ENCODE data around the gene TMTC2.
"Not testable (repeated sequence)": the region's sequence is repeated elsewhere in the genome, so short reads cannot be mapped to it uniquely, and the experiment has no call there.

The TMTC2 gene

DNA sequence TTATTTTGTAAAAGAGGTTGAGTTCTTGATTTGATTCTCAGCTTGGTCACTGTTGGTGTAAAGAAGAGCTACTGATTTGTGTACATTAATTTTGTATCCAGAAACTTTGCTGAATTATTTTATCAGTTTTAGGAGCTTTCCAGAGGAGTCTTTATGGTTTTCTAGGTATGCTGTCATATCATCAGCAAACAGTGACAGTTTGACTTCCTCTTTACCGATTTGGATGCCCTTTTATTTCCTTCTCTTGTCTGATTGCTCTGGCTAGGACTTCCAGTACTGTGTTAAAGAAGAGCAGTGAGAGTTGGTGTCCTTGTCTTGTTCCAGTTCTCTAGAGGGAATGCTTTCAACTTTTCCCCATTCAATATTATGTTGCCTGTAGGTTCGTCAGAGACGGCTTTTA lies 431.2 kb downstream of the TMTC2 start:
- H3K27me3 Mint-ChIP-seq, H3K4me3 Mint-ChIP-seq, H3K36me3 Mint-ChIP-seq, H3K9me3 Mint-ChIP-seq, H3K4me1 Mint-ChIP-seq, H3K27ac Mint-ChIP-seq: not testable (repeated sequence)

DNA sequence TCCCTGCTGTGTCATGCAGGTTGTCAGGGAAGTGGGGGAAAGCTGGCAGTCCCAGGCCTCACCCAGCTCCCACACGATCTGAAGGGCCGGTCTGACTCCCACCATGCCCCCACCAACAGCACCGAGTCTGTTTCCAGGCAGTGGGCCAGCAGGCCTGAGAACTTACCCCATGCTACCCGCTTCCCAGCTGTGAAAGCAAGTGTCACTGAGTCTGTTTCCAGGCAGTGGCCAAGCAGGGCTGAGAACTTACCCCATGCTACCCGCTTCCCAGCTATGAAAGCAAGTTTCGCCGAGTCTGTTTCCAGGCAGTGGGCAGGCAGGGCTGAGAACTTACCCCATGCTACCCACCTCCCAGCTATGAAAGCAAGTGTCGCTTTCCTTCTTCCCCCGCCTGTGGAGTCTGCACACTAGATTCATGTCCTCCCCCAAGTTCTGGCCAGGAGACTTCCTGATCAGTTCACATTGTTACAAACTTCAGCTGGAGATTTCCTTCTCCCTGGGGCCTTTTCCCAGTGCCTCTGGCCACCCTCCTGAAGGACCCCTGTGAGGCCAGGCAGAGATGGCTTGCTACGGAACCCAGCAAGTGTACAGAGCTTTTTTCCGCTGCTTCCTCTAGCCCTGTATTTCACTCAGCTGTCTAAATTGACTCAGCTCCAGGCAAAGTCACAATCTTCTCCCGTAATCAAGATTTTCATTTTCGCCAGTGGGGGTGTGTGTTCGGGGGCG lies 435.4 kb downstream of the TMTC2 start:
- Mint-ChIP-seq H3K27ac (no peak overlapping the region), H3K4me1 (no peaks in the 10 kb centered on the region), H3K4me3 (no peak overlapping the region), H3K36me3 (no peaks in the 10 kb centered on the region), H3K27me3 (no peaks in the 10 kb centered on the region), H3K9me3 (no peaks in the 10 kb centered on the region)

DNA sequence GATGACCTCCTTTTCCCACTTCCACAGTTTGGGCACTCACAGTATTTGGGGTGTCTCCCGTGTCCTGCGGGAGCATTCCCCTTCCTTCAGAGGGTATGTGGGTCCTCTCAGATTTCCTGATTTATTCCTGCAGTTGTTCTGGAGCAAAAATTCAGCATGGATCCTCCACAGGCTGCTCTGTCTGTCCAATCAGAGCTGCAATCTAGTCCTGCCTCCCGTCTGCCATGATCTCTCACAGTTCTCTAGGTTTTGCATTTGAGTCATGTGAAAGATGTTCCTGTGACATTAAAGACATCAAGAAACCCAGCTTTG lies 435.9 kb downstream of the TMTC2 start:
- no peaks in the 10 kb centered on the region for H3K36me3 Mint-ChIP-seq
- no peaks in the 10 kb centered on the region for H3K27me3 Mint-ChIP-seq
- no peak overlapping the region for H3K27ac Mint-ChIP-seq
- no peak overlapping the region for H3K4me3 Mint-ChIP-seq
- H3K4me1 Mint-ChIP-seq: no peaks in the 10 kb centered on the region
- no peaks in the 10 kb centered on the region for H3K9me3 Mint-ChIP-seq

DNA sequence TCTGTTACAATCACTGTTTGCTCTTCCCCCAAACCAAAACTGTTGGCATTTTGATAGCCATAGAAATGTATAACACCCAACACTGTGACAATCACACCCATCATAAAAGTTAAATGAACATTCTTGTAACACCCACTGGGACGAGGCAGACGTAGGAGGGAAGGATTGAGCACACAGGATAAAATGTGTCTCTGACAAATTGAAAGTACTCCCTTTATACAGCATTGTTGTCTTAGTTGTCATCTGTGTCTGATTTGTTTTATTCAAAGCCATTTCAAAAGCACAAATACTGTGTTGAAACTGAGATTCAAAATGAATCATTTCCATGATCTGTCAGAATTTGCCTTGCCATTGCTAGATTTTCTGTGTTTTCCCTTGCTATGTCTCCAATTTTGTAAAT lies 436.3 kb downstream of the TMTC2 start:
- Mint-ChIP-seq H3K36me3 (no peaks in the 10 kb centered on the region), H3K4me3 (no peak overlapping the region), H3K4me1 (no peaks in the 10 kb centered on the region), H3K27ac (no peak overlapping the region), H3K9me3 (no peaks in the 10 kb centered on the region), H3K27me3 (no peaks in the 10 kb centered on the region)

DNA sequence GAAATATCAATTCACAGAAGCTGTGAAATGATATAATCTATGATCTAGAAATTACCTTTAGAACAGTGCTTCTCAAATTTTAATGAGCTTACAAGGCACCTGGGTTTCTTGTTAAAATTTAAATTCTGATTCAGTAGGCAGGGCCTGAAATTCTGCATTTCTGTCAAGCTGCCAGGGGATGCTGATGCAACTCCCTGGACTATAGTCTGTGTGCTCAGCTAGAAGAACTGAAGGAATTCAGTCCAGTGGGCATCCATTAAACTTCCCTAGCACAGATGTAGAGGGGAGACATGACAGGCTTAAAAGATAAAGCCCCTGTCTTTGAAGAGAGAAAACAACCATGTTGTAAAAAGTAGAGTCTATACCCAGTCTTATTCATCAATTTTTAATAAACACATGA lies 441.8 kb downstream of the TMTC2 start:
- no peak overlapping the region for H3K27ac Mint-ChIP-seq
- no peaks in the 10 kb centered on the region for H3K36me3 Mint-ChIP-seq
- no peaks in the 10 kb centered on the region for H3K27me3 Mint-ChIP-seq
- no peak overlapping the region for H3K4me3 Mint-ChIP-seq
- H3K9me3 Mint-ChIP-seq: no peaks in the 10 kb centered on the region
- no peaks in the 10 kb centered on the region for H3K4me1 Mint-ChIP-seq

DNA sequence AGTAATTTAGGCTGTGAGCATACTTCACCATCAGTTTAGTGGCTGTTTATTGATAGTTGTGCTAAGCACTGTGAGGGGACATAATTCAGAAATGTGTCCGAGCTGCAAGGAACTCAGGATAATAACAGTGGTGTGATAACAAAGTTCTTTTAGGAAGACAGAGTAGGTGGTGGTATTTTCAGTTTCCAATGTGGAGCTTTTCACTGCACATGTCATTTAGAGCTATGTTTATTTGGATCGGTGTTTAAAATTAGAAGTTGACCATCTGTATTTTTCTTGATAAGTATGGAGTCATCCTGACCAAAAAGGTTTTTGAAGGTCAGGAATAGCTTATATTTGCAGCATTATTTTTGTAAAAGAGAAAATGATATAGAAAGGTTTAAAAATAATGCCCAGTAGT lies 443.5 kb downstream of the TMTC2 start:
- Mint-ChIP-seq H3K27ac (no peak overlapping the region), H3K4me1 (no peaks in the 10 kb centered on the region), H3K9me3 (no peaks in the 10 kb centered on the region), H3K36me3 (no peaks in the 10 kb centered on the region), H3K4me3 (no peak overlapping the region), H3K27me3 (no peaks in the 10 kb centered on the region)

DNA sequence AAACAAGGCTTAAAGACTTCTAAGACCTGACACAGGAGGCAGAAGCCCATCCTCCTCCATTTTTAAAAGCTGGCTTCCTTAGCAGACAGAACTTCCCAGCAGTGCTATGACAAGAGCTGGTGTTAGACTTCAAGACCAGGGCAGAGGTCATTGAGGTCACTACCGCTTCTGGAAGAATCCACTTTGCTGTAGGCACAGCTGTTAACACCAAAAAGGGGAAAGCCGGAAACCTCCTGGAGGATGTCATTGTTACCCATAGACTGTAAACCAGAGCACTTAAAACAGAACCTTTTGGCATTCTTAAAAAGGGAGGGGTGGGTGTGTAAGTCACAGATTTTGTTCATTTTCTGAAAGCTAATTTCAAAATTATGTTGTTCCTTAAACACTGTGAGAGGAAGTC lies 445.7 kb downstream of the TMTC2 start:
- H3K27ac Mint-ChIP-seq: no peak overlapping the region
- no peaks in the 10 kb centered on the region for H3K36me3 Mint-ChIP-seq
- H3K27me3 Mint-ChIP-seq: no peaks in the 10 kb centered on the region
- H3K4me1 Mint-ChIP-seq: no peaks in the 10 kb centered on the region
- no peaks in the 10 kb centered on the region for H3K9me3 Mint-ChIP-seq
- no peak overlapping the region for H3K4me3 Mint-ChIP-seq

DNA sequence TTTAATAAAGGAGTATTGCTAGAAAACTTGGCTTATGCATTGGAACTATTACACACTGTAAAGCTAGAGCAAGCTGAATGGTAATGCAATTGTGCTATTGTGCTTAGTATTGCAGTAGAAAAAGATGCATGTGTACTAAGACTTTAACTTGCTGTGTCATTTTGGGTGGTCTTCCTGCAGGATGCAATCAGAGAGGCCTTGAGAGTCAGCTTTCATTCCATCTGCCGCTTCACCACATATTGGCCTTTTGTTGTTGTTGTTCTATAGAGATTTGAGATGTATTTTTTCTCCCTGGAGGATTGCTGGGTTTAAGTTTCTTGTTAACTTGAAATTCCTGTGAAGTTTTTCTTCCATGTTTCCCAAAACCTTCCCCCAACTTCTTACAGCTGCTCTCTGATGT lies 449.7 kb downstream of the TMTC2 start:
- Mint-ChIP-seq H3K27me3 (no peaks in the 10 kb centered on the region), H3K36me3 (no peaks in the 10 kb centered on the region), H3K4me3 (no peak overlapping the region), H3K9me3 (peaks cover 4% of the 10 kb centered on the region), H3K27ac (no peak overlapping the region), H3K4me1 (no peaks in the 10 kb centered on the region)

DNA sequence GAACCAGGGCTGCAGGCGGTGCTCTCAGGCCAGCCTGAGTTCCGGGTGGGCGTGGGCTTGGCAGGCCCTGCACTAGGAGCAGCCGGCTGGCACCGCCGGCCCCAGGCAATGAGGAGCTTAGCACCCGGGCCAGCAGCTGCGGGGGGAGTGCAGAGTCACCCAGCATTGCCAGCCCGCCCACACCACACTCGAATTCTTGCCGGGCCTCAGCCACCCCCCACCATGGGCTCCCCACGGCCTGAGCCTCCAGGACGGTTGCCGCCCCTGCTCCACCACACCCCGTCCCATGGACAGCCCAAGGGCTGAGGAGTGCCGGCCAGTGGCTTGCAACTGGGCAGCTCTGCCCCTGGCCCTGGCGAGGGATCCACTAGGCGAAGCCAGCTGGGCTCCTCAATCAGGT lies 453.4 kb downstream of the TMTC2 start:
- H3K27ac Mint-ChIP-seq: no peak overlapping the region
- no peaks in the 10 kb centered on the region for H3K36me3 Mint-ChIP-seq
- peaks cover 4% of the 10 kb centered on the region for H3K9me3 Mint-ChIP-seq
- H3K27me3 Mint-ChIP-seq: no peaks in the 10 kb centered on the region
- no peak overlapping the region for H3K4me3 Mint-ChIP-seq
- no peaks in the 10 kb centered on the region for H3K4me1 Mint-ChIP-seq

DNA sequence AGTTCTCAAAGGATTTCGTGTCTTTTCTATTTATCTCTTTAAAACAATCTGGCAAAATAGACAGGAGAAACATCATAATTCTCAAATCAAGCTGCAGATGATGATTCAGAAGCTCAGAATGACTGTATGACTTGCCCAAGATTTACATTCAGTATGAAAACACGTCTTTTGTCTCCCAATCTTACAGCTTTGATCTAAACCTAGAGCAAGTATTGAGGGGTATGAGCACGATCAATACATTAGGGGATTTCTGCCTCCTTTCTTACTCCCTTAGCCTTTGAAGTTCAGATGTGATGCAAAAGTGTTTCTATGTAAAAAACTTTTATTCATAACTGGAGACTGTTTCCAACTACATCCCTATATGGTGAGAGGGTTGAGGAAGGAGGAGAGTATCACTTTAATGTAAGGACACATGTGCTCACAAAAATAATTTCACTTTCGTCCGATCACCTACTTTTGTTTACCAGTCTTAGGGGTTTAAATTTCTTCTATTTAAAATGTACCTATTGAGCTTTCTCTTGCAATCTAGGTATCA lies 454.8 kb downstream of the TMTC2 start:
- H3K36me3 Mint-ChIP-seq: no peaks in the 10 kb centered on the region
- H3K27ac Mint-ChIP-seq: no peak overlapping the region
- H3K9me3 Mint-ChIP-seq: peaks cover 4% of the 10 kb centered on the region
- H3K4me1 Mint-ChIP-seq: no peaks in the 10 kb centered on the region
- no peaks in the 10 kb centered on the region for H3K27me3 Mint-ChIP-seq
- H3K4me3 Mint-ChIP-seq: no peak overlapping the region

DNA sequence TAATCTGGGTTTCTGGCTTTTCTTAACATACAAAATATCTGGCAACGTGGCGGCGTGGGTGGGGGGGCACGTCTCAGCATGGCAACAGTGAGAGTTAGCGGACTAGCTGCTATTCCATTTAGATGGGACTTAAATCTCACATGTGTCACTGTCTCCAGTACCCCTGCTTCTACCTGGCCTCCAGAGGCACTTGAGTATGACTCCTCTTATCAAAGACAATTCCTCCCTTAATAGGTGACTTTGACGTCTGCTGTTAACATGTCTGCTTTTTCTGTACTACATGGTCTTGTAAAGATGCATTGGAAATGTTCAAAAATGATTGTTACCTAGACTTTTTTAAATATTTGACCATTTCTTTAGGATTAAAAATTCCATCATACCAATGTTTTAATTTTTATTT lies 456.2 kb downstream of the TMTC2 start:
- H3K4me3 Mint-ChIP-seq: no peak overlapping the region
- H3K27ac Mint-ChIP-seq: no peak overlapping the region
- peaks cover 4% of the 10 kb centered on the region for H3K9me3 Mint-ChIP-seq
- H3K36me3 Mint-ChIP-seq: no peaks in the 10 kb centered on the region
- no peaks in the 10 kb centered on the region for H3K4me1 Mint-ChIP-seq
- H3K27me3 Mint-ChIP-seq: no peaks in the 10 kb centered on the region

DNA sequence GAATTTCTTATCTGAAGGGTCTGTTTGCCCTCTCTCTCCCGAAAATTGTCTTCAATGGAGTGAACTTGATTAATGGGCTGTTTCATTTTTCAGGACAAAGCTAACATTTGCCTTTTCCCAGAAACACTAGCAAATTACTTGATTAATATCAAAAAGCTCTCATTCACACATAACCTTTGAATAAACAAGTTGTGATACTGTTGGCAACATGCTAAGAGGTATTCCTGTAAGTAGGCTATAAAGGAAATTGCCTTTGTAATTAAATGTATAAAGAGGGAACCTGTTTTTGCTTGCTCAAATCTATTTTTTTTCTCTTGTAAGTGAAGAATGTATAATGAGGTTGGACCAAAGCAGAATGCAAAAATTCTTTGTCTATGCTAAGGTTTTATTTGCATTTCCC lies 457.2 kb downstream of the TMTC2 start:
- peaks cover 4% of the 10 kb centered on the region for H3K9me3 Mint-ChIP-seq
- no peaks in the 10 kb centered on the region for H3K36me3 Mint-ChIP-seq

DNA sequence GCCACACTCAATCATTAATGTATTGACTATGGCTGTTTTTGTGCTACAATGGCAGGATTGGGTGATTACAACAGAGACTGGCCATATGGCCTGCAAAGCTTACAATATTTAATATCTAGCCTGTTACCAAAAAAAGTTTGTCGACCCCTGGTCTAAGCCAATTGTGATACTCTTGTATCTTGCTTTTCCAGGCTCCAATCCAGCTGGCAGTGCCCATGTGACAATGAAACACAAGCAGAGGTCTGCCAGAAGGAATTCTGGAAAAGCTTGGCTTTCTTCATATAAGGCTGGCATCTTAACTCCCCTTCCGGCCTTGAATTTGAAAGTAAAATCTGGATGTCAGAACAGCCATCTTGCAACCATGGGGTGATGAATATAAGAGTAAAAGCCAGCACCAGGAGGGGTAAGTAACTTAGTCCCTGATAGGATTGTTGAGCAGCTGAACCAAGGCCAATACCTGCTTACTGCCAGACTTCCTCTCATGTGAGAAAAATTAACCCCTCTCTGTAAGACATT lies 458.7 kb downstream of the TMTC2 start:
- Mint-ChIP-seq H3K27me3 (no peaks in the 10 kb centered on the region), H3K4me1 (no peaks in the 10 kb centered on the region), H3K4me3 (no peak overlapping the region), H3K9me3 (peaks cover 4% of the 10 kb centered on the region), H3K36me3 (no peaks in the 10 kb centered on the region), H3K27ac (no peak overlapping the region)

More for the DNA sequence above, 457.2 kb downstream of the TMTC2 start:
- Mint-ChIP-seq H3K4me3 (no peak overlapping the region), H3K27ac (no peak overlapping the region), H3K27me3 (no peaks in the 10 kb centered on the region), H3K4me1 (no peaks in the 10 kb centered on the region)

DNA sequence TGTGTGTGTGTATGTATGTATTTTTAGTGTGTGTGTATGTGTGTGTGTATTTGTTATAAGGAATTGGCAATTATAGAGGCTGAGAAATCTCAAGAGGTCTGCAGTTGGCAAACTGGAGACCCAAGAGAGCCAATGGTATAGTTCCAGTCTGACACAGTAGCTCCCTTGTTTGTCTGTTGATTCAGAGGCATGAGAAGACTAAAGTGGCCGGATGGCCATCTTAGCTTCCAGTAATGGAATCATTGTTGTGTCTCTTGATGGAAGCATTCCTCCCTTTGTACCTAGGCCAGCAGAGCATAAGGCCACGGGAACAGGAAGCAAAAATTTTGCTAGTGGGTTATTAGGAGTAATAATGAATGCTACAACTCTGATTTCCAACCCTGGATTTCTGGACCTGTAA lies 460.6 kb downstream of the TMTC2 start:
- H3K27me3 Mint-ChIP-seq: no peaks in the 10 kb centered on the region

DNA sequence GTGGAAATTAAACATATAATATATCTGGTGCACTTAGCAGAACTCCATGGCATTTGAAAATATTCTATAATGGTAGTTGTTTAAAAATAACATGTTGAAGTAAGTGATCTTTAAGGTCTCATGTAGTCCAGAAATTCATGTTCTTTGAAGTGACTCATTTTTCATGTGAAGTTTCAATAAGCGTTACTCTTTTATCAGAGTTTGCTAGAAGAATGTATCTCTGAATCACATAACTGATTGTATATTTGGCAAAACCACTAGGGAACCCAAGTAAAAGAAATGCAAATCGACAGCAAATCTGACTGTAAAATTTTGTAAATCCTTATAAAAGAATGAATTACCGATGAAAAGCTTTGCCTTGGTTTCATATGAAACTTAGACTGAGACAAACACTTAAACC lies 463.3 kb downstream of the TMTC2 start:
- Mint-ChIP-seq H3K4me3 (no peak overlapping the region), H3K9me3 (no peaks in the 10 kb centered on the region), H3K27me3 (peaks cover 2% of the 10 kb centered on the region), H3K4me1 (no peaks in the 10 kb centered on the region), H3K27ac (no peak overlapping the region), H3K36me3 (no peaks in the 10 kb centered on the region)

More for the DNA sequence above, 460.6 kb downstream of the TMTC2 start:
- Mint-ChIP-seq H3K36me3 (no peaks in the 10 kb centered on the region), H3K4me3 (no peak overlapping the region), H3K9me3 (no peaks in the 10 kb centered on the region), H3K27ac (no peak overlapping the region), H3K4me1 (no peaks in the 10 kb centered on the region)

DNA sequence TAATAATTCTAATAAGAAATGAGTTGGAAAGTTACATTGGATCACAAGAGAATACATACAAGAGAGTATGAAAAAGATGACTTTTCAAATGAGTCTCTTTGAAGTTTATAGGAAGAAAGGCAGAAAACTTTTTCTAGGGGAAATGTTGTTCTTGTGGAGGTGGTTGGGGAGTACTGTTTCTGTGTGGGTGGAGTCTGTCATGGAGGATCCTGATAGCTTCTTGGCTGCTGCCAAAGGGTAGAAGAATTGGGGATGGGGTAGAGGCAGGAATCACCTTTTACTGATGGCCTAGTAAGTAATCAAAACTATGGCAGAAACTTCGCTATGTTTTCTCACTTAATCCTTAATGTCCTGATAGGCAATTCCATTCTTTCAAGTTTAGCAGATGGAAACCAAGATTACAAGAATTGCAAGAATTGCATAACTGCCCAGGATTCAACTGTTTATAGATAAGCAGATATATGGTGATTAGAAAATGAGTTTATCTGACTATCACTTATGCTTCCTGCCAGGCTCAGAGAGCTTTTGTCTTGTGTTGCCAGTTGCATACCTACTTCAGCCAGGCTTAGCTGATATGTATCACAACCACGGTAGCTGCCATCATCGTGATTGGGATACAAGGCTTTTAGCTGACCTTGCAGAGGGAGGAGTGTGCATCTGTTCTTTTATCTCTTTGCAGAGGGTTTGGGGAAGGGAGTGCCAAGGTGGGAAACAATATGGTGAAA lies 463.9 kb downstream of the TMTC2 start:
- peaks cover 3% of the 10 kb centered on the region for H3K27me3 Mint-ChIP-seq
- H3K4me1 Mint-ChIP-seq: no peaks in the 10 kb centered on the region
- H3K27ac Mint-ChIP-seq: no peak overlapping the region
- no peaks in the 10 kb centered on the region for H3K36me3 Mint-ChIP-seq
- H3K4me3 Mint-ChIP-seq: no peak overlapping the region
- H3K9me3 Mint-ChIP-seq: no peaks in the 10 kb centered on the region
